Activated naive CD4-positive, alpha-beta T cell treated with anti-CD3 and anti-CD28 coated beads, Interleukin-2, amount 50 U/mL, for 24 hours (primary cell): ENCODE measurements around the gene TSR1.
"Not testable (repeated sequence)": the region's sequence is repeated elsewhere in the genome, so short reads cannot be mapped to it uniquely, and the experiment has no call there.

Source experiments
- H3K27ac Mint-ChIP-seq: one replicate; pipeline ENCODE4 v1.8.0; 2021; ENCODE audit warnings: mild to moderate bottlenecking, mixed read lengths
- H3K27me3 Mint-ChIP-seq: one replicate; pipeline ENCODE4 v1.8.0; 2021; ENCODE audit warnings: mixed read lengths
- H3K36me3 Mint-ChIP-seq: one replicate; pipeline ENCODE4 v1.8.0; 2021; ENCODE audit warnings: mixed read lengths
- H3K4me1 Mint-ChIP-seq: one replicate; pipeline ENCODE4 v1.8.0; 2021; ENCODE audit warnings: mixed read lengths
- H3K4me3 Mint-ChIP-seq: one replicate; pipeline ENCODE4 v1.8.0; 2021; ENCODE audit warnings: mild to moderate bottlenecking, mixed read lengths
- H3K9me3 Mint-ChIP-seq: one replicate; pipeline ENCODE4 v1.8.0; 2021; ENCODE audit warnings: mixed read lengths

TSR1 gene

GRCh38 chr17:2323629-2324314, 12.5 kb downstream of the TSR1 start:
- Mint-ChIP-seq H3K27ac (no peak overlapping the region), H3K4me1 (peaks cover 4% of the 10 kb centered on the region), H3K36me3 (peaks cover 21% of the 10 kb centered on the region), H3K4me3 (no peak overlapping the region), H3K9me3 (no peaks in the 10 kb centered on the region), H3K27me3 (no peaks in the 10 kb centered on the region)

- Mint-ChIP-seq H3K4me3 (no peak overlapping the region), H3K27ac (no peak overlapping the region), H3K36me3 (peaks cover 19% of the 10 kb centered on the region), H3K9me3 (no peaks in the 10 kb centered on the region), H3K4me1 (peaks cover 4% of the 10 kb centered on the region), H3K27me3 (no peaks in the 10 kb centered on the region)
These were observed 14.9 kb downstream of the TSR1 start for GRCh38 chr17:2321399-2321798.

GRCh38 chr17:2319051-2319450, 17.2 kb downstream of the TSR1 start:
- Mint-ChIP-seq H3K27ac (peak overlapping the region; percentile 0), H3K27me3 (no peaks in the 10 kb centered on the region), H3K36me3 (peaks cover 13% of the 10 kb centered on the region), H3K4me1 (peaks cover 4% of the 10 kb centered on the region), H3K4me3 (no peak overlapping the region), H3K9me3 (no peaks in the 10 kb centered on the region)

GRCh38 chr17:2317796-2318195, 18.5 kb downstream of the TSR1 start:
- no peak overlapping the region for H3K4me3 Mint-ChIP-seq
- no peaks in the 10 kb centered on the region for H3K9me3 Mint-ChIP-seq
- peaks cover 7% of the 10 kb centered on the region for H3K36me3 Mint-ChIP-seq
- peaks cover 4% of the 10 kb centered on the region for H3K4me1 Mint-ChIP-seq
- no peak overlapping the region for H3K27ac Mint-ChIP-seq
- no peaks in the 10 kb centered on the region for H3K27me3 Mint-ChIP-seq

DNA sequence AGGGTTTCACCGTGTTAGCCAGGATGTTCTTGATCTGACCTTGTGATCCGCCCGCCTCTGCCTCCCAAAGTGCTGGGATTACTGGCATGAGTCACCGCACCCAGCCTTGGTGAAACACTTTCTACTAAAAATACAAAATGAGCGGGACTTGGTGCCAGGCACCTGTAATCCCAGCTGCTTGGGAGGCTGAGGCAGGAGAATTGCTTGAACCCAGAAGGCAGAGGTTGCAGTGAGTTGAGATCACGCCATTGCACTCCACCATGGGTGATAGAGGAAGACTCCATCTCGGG, 19.4 kb downstream of the TSR1 start:
- not testable (repeated sequence) for H3K27me3 Mint-ChIP-seq, H3K4me3 Mint-ChIP-seq

DNA sequence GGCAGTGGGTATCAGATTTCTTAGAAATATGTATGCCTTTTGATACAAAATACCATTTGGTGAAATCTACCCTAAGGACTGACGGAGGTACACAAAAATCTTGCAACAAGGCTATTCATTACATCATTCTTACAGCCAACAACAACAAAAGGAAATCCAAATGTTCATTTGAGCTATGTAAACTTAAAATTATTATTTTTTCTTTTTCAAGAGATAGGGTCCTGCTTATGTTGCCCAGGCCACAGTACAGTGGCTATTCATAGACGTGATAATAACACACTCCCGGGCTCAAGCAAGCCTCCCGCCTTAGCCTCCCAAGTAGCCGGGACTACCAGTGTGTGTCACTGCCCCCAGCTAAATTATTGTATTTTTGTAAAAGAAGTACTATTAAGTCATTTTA, 23.5 kb downstream of the TSR1 start:
- H3K27ac Mint-ChIP-seq: no peak overlapping the region
- no peaks in the 10 kb centered on the region for H3K36me3 Mint-ChIP-seq
- peaks cover 4% of the 10 kb centered on the region for H3K4me1 Mint-ChIP-seq
- no peaks in the 10 kb centered on the region for H3K9me3 Mint-ChIP-seq
- H3K4me3 Mint-ChIP-seq: no peak overlapping the region
- no peaks in the 10 kb centered on the region for H3K27me3 Mint-ChIP-seq

More for the DNA sequence above, 19.4 kb downstream of the TSR1 start:
- H3K27ac Mint-ChIP-seq, H3K9me3 Mint-ChIP-seq, H3K36me3 Mint-ChIP-seq, H3K4me1 Mint-ChIP-seq: not testable (repeated sequence)

DNA sequence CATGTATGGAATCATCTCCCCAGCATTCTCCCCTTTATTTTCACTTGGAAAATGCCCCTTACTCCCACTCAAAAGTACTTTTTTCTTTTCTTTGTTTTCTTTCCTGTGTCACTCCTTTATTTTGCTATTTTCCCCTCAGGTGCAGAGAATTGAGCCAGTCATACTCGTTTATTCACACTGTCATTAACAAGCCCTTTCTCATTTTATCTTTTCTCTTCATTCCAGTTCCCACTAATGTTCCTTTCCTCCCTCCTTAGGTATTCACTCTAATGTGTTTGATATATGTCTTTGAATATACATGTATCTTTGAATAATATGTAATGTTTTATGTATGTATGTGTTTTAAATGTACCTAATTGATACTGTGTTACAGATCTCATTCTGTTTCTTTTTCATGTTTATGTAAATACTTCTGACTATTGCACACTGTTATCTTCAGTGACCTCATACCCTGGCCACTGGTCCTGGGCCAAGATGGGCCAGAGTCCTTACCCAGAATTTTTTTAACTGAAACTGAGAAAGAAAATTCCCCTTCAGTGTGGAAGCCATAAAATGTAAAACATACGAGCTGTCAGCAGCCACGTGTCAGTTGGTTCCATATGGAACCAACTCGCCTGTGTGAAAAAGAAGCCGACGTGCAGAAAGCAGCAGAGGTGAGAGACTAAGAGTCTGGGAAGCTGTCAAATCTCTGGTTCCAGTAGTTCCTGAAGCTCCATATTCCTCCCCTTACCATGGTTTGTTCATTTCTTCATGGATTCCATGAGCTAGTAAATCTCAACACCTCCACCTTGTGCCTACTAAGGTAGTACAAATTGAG, 26.7 kb downstream of the TSR1 start:
- Mint-ChIP-seq H3K9me3 (no peaks in the 10 kb centered on the region), H3K36me3 (no peaks in the 10 kb centered on the region), H3K4me1 (peaks cover 18% of the 10 kb centered on the region), H3K27me3 (no peaks in the 10 kb centered on the region), H3K4me3 (no peak overlapping the region), H3K27ac (no peak overlapping the region)

DNA sequence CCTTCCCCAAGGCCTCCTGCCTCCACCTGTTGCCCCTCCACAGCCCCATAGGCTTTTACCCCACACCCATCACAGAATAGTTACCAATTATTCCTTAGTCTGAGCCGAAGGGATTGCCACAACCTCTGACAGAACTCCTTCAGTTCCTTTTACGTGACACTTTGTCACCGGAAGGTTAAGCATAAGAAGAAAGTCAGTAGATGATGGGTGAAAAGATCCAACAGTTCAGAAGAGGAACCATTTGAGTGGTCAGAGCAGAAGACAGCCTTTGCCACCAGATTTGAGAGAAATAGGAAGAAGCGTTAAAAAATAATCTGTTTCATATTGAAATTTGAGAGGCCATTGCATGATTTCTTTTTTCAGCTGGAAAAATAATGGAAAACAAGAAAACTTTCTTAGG, 31.3 kb downstream of the TSR1 start:
- H3K36me3 Mint-ChIP-seq: peaks cover 7% of the 10 kb centered on the region
- H3K27ac Mint-ChIP-seq: peak overlapping the region; percentile 51
- H3K4me3 Mint-ChIP-seq: peak overlapping the region; percentile 70
- H3K9me3 Mint-ChIP-seq: no peaks in the 10 kb centered on the region
- H3K4me1 Mint-ChIP-seq: peaks cover 44% of the 10 kb centered on the region
- no peaks in the 10 kb centered on the region for H3K27me3 Mint-ChIP-seq

DNA sequence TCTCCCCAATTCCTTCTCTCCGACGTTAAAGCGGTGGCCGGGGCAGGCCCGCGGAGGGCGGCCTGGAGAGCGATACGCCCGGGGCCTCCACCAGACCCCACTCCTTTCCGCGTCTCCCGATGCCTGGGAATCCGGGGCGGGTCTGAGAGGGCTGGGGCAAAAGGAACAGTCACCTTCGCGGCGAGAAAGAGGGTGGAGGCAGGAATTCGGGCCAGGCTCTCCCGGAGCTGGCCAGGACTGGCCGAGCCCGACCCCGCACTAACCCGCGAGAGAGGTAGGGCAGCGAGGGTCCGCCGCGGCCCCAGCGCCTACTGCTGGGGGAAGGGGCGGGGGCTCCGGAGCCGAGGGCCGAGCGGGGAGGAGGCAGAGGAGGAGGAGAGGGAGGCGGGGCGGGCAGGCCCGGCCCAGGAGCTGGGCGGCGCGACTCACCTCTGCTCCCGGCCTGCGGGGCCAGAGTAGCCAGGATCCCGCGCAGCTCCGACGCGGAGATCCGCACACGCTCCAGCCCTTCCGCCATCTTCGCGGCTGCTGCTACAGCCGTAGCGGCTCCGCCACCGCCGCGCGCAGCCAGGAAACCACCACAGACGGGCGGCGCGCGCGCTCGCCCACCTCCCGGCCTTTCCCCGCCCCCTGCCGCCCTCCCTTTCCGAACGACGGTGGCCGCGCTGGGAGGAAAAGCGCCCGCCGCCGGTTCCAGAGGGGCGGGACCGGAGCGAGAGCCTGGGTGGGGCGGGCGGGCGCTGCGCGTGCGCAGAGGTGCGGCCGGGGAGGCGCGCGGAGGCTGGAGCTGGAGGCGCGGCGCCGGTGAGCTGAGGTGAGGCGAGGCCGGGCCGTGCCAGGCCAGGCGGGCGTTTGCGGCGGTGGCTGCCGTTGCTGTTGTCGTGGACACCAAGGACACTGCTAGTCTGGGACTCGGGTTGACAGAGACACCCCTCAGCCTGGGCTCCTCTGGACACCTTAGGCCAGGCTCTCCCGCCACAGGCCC, 32.8 kb downstream of the TSR1 start, which contains the start of the genes SMG6 and SRR:
SMG6 (minus strand) TSS at position 582 of the 985 bp plus-strand sequence; CDS start at position 517, 65 bp downstream.
SRR (plus strand) TSS at position 747 of the 985 bp plus-strand sequence. CDS start 11,611 bp downstream, outside the sequence.
- Mint-ChIP-seq H3K27ac (peak within 1 kb of the TSS; percentile 81), H3K36me3 (peaks cover 8% of the 10 kb centered on the region), H3K27me3 (no peaks in the 10 kb centered on the region), H3K9me3 (no peaks in the 10 kb centered on the region), H3K4me1 (peaks cover 46% of the 10 kb centered on the region), H3K4me3 (peak within 1 kb of the TSS; percentile 93)

DNA sequence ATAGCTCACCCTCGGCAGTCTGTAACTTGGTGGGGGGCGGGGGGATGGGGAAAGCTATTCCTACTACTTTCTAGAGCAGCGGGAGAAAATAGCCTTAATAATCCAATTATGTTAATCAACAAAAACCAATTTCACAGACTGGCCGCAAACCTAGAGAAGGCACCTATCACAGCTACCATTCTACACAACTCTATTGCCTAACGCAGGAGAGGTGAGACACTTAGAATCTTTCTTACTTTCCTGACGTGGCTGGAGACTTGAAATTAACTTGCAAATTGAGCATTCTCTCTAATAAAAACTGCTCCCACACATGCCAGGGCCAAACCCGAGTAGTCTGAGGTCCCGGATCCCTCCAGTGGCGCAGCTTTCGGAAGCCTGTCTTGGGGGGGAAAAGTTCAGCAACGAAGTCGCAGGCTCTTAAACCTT, 33.5 kb downstream of the TSR1 start:
- peak overlapping the region; percentile 81 for H3K27ac Mint-ChIP-seq
- peak overlapping the region; percentile 93 for H3K4me3 Mint-ChIP-seq
- no peaks in the 10 kb centered on the region for H3K27me3 Mint-ChIP-seq
- peaks cover 51% of the 10 kb centered on the region for H3K4me1 Mint-ChIP-seq
- peaks cover 8% of the 10 kb centered on the region for H3K36me3 Mint-ChIP-seq
- no peaks in the 10 kb centered on the region for H3K9me3 Mint-ChIP-seq

DNA sequence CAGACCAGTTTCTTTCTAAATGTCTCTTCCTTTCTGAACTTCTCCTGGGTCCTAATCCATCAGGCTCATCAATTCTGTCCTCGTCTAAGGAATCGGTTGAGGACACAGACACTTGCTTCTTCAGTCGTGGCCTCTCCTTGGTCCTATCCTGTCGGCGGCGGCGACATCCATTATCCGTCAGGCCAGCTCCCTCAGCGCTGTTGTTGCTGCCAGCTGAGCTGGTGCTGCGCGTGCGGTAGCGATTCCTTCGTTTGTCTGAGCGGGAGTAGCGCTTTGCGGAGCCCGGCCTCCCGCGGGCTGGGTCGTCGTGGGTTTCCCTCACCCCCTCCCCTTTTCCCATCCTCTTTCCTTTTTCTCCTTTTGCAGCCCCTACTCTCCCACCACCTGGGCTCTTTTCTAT, 36.5 kb downstream of the TSR1 start:
- Mint-ChIP-seq H3K36me3 (peaks cover 25% of the 10 kb centered on the region), H3K9me3 (no peaks in the 10 kb centered on the region), H3K27me3 (no peaks in the 10 kb centered on the region), H3K27ac (no peak overlapping the region), H3K4me3 (no peak overlapping the region), H3K4me1 (peaks cover 62% of the 10 kb centered on the region)

DNA sequence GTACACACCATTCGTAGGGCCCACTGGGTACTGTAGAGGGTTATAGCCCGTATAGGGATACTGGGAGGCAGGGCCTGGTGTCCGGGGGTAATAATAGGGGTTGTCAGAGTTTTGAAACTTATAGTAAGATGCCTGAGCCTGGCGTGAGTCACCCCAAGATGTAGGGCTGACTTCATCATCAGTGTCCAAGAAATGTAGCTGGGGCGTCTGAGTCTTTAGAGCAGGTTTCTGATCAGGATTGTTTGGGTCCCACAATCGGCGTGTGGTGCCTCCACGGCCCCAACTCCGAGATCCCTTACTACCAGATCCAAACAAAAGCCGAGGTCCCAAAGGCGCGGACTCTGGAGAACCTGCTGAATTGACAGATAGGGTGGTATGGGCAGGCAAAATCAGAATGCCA, 37.1 kb downstream of the TSR1 start:
- Mint-ChIP-seq H3K4me3 (no peak overlapping the region), H3K9me3 (no peaks in the 10 kb centered on the region), H3K4me1 (peaks cover 66% of the 10 kb centered on the region), H3K27ac (no peak overlapping the region), H3K36me3 (peaks cover 27% of the 10 kb centered on the region), H3K27me3 (no peaks in the 10 kb centered on the region)

- no peaks in the 10 kb centered on the region for H3K27me3 Mint-ChIP-seq
- H3K4me1 Mint-ChIP-seq: peaks cover 65% of the 10 kb centered on the region
- no peaks in the 10 kb centered on the region for H3K9me3 Mint-ChIP-seq
- no peak overlapping the region for H3K27ac Mint-ChIP-seq
- peaks cover 31% of the 10 kb centered on the region for H3K36me3 Mint-ChIP-seq
- no peak overlapping the region for H3K4me3 Mint-ChIP-seq
These were observed 39.2 kb downstream of the TSR1 start for GRCh38 chr17:2297023-2297422.

- peak overlapping the region; percentile 60 for H3K27ac Mint-ChIP-seq
- no peaks in the 10 kb centered on the region for H3K9me3 Mint-ChIP-seq
- no peaks in the 10 kb centered on the region for H3K27me3 Mint-ChIP-seq
- peaks cover 36% of the 10 kb centered on the region for H3K36me3 Mint-ChIP-seq
- H3K4me1 Mint-ChIP-seq: peaks cover 51% of the 10 kb centered on the region
- H3K4me3 Mint-ChIP-seq: peak overlapping the region; percentile 31
These were observed 40.7 kb downstream of the TSR1 start for GRCh38 chr17:2295575-2295974.

GRCh38 chr17:2292100-2292499, 44.2 kb downstream of the TSR1 start:
- Mint-ChIP-seq H3K4me1 (peaks cover 27% of the 10 kb centered on the region), H3K36me3 (peaks cover 30% of the 10 kb centered on the region)

More at GRCh38 chr17:2292100-2292499, 44.2 kb downstream of the TSR1 start:
- H3K27me3 Mint-ChIP-seq: no peaks in the 10 kb centered on the region
- H3K9me3 Mint-ChIP-seq: no peaks in the 10 kb centered on the region
- peak overlapping the region; percentile 32 for H3K27ac Mint-ChIP-seq
- H3K4me3 Mint-ChIP-seq: no peak overlapping the region
